Measurements from ENCODE around the gene HDHD2.

DNA sequence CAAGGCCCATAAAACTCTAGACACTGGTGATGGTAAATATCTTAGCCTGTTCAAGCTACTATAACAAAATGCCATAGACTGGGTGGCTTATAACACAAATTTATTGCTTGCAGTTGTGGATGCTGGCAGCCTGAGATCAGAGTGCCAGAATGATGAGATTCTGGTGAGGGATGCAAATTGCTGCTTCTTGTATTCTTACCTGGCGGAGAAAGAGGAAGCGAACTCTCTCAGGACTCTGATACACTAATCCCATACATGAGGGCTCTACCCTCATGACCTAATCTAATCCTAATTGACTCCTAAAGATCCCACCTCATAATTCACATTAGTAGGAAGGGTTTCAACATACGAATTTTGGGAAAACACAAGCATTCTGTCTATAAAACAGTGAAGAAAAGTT lies 30.5 kb upstream of the HDHD2 start:
- TF ChIP-seq DPF2 (CRISPR knock-in tag; IDR thresholded peaks at IDR 0.05; ENCODE audit: borderline replicate concordance, low read depth) (no peak), PHF20 (CRISPR knock-in tag; IDR thresholded peaks at IDR 0.05) (no peak), ZNF331 (CRISPR knock-in tag; IDR thresholded peaks at IDR 0.05) (no peak), POLR2AphosphoS5 (IDR thresholded peaks at IDR 0.05; ENCODE audit: low read depth, low read length) (no peak), PHF21A (CRISPR knock-in tag; IDR thresholded peaks at IDR 0.05) (no peak), HDAC2 (CRISPR knock-in tag; IDR thresholded peaks at IDR 0.05) (no peak), NFYB (CRISPR knock-in tag; IDR thresholded peaks at IDR 0.05) (no peak)
- TF ChIP-seq, protein P1, sequence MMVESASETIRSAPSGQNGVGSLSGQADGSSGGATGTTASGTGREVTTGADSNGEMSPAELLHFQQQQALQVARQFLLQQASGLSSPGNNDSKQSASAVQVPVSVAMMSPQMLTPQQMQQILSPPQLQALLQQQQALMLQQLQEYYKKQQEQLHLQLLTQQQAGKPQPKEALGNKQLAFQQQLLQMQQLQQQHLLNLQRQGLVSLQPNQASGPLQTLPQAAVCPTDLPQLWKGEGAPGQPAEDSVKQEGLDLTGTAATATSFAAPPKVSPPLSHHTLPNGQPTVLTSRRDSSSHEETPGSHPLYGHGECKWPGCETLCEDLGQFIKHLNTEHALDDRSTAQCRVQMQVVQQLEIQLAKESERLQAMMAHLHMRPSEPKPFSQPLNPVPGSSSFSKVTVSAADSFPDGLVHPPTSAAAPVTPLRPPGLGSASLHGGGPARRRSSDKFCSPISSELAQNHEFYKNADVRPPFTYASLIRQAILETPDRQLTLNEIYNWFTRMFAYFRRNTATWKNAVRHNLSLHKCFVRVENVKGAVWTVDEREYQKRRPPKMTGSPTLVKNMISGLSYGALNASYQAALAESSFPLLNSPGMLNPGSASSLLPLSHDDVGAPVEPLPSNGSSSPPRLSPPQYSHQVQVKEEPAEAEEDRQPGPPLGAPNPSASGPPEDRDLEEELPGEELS (CRISPR knock-in tag; IDR thresholded peaks at IDR 0.05) = no peak
- TF ChIP-seq, protein P2, sequence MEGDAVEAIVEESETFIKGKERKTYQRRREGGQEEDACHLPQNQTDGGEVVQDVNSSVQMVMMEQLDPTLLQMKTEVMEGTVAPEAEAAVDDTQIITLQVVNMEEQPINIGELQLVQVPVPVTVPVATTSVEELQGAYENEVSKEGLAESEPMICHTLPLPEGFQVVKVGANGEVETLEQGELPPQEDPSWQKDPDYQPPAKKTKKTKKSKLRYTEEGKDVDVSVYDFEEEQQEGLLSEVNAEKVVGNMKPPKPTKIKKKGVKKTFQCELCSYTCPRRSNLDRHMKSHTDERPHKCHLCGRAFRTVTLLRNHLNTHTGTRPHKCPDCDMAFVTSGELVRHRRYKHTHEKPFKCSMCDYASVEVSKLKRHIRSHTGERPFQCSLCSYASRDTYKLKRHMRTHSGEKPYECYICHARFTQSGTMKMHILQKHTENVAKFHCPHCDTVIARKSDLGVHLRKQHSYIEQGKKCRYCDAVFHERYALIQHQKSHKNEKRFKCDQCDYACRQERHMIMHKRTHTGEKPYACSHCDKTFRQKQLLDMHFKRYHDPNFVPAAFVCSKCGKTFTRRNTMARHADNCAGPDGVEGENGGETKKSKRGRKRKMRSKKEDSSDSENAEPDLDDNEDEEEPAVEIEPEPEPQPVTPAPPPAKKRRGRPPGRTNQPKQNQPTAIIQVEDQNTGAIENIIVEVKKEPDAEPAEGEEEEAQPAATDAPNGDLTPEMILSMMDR (CRISPR knock-in tag; IDR thresholded peaks at IDR 0.05) = no peak
- TF ChIP-seq, protein P3, sequence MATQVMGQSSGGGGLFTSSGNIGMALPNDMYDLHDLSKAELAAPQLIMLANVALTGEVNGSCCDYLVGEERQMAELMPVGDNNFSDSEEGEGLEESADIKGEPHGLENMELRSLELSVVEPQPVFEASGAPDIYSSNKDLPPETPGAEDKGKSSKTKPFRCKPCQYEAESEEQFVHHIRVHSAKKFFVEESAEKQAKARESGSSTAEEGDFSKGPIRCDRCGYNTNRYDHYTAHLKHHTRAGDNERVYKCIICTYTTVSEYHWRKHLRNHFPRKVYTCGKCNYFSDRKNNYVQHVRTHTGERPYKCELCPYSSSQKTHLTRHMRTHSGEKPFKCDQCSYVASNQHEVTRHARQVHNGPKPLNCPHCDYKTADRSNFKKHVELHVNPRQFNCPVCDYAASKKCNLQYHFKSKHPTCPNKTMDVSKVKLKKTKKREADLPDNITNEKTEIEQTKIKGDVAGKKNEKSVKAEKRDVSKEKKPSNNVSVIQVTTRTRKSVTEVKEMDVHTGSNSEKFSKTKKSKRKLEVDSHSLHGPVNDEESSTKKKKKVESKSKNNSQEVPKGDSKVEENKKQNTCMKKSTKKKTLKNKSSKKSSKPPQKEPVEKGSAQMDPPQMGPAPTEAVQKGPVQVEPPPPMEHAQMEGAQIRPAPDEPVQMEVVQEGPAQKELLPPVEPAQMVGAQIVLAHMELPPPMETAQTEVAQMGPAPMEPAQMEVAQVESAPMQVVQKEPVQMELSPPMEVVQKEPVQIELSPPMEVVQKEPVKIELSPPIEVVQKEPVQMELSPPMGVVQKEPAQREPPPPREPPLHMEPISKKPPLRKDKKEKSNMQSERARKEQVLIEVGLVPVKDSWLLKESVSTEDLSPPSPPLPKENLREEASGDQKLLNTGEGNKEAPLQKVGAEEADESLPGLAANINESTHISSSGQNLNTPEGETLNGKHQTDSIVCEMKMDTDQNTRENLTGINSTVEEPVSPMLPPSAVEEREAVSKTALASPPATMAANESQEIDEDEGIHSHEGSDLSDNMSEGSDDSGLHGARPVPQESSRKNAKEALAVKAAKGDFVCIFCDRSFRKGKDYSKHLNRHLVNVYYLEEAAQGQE (IDR thresholded peaks at IDR 0.05; ENCODE audit: borderline replicate concordance in 1 of 2, low read depth in 1 of 2, low read length in 2 of 2) = no peak
- TF ChIP-seq, protein P4, sequence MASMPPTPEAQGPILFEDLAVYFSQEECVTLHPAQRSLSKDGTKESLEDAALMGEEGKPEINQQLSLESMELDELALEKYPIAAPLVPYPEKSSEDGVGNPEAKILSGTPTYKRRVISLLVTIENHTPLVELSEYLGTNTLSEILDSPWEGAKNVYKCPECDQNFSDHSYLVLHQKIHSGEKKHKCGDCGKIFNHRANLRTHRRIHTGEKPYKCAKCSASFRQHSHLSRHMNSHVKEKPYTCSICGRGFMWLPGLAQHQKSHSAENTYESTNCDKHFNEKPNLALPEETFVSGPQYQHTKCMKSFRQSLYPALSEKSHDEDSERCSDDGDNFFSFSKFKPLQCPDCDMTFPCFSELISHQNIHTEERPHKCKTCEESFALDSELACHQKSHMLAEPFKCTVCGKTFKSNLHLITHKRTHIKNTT (CRISPR knock-in tag; IDR thresholded peaks at IDR 0.05) = no peak
- TF ChIP-seq, protein P5, sequence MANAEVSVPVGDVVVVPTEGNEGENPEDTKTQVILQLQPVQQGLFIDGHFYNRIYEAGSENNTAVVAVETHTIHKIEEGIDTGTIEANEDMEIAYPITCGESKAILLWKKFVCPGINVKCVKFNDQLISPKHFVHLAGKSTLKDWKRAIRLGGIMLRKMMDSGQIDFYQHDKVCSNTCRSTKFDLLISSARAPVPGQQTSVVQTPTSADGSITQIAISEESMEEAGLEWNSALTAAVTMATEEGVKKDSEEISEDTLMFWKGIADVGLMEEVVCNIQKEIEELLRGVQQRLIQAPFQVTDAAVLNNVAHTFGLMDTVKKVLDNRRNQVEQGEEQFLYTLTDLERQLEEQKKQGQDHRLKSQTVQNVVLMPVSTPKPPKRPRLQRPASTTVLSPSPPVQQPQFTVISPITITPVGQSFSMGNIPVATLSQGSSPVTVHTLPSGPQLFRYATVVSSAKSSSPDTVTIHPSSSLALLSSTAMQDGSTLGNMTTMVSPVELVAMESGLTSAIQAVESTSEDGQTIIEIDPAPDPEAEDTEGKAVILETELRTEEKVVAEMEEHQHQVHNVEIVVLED (CRISPR knock-in tag; IDR thresholded peaks at IDR 0.05; ENCODE audit: borderline replicate concordance) = no peak
- TF ChIP-seq, protein P6, sequence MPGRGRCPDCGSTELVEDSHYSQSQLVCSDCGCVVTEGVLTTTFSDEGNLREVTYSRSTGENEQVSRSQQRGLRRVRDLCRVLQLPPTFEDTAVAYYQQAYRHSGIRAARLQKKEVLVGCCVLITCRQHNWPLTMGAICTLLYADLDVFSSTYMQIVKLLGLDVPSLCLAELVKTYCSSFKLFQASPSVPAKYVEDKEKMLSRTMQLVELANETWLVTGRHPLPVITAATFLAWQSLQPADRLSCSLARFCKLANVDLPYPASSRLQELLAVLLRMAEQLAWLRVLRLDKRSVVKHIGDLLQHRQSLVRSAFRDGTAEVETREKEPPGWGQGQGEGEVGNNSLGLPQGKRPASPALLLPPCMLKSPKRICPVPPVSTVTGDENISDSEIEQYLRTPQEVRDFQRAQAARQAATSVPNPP (CRISPR knock-in tag; IDR thresholded peaks at IDR 0.05) = no peak
